NCI-H2081 (cell line): Measurements from ENCODE around the gene NUP210L.
"Not testable (repeated sequence)": the region's sequence is repeated elsewhere in the genome, so short reads cannot be mapped to it uniquely, and the experiment has no call there.

Source experiments
- DNase-seq, 2 experiments: peaks; one replicate each; lab custom pipeline; 2025; lab: John Stamatoyannopoulos, UW

NUP210L gene

GRCh38 chr1:154097873-154098272 is 57.0 kb downstream of the NUP210L start:
- no peak for DNase-seq

GRCh38 chr1:154095456-154096060 is 59.3 kb downstream of the NUP210L start:
- DNase-seq = no peak

DNA sequence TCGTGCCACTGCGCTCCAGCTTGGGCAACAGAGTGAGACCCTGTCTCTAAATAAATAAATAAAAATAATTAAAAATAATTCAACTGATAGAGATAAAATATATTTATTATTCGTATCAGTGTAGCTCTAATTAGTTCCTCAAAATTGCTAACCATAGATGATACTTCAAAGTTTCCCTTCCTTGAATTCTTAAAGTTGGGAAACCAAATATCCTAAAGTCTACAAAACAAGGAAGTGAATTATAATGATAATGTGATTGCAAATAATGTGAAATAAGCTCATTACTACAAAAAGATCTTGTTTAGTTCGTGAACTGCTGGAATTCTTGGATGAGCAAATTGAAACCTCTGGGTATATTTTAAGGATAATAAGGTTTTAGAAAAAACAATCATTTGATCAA is 60.5 kb downstream of the NUP210L start:
- DNase-seq = no peak

DNA sequence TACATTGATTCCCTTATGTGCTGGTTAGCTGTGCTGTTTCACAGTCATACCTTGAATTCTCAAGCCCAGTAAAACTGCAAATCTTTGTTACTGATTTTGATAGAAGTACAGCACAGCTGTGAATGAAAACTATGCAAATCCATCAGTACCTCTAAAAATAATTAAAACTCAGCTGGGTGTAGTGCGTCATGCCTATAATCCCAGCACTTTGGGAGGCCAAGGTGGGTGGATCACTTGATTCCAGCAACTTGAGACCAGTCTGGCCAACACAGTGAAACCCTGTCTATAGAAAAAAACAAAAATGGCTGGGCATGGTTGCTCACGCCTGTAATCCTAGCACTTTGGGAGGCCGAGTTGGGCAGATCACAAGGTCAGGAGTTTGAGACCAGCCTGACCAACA is 61.2 kb downstream of the NUP210L start:
- DNase-seq = no peak

DNA sequence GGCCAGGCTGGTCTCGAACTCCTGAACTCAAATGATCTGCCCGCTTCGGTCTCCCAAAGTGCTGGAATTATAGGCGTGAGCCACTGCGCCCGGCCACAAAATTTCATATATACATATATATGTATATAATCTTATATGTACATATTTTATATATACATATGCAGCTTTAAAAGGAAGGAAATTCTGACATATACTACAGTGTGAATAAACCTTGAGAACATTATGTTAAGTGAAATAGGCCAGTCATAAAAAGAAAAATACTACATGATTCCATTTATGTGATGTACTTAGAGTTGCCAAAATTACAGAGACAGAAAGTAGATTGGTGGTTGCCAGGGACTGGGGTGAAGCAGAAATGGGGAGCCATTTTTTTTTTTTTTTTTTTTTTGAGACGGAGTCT is 63.2 kb downstream of the NUP210L start:
- no peak for DNase-seq

- DNase-seq = no peak
Measured at GRCh38 chr1:154087574-154087973, 67.3 kb downstream of the NUP210L start.

DNA sequence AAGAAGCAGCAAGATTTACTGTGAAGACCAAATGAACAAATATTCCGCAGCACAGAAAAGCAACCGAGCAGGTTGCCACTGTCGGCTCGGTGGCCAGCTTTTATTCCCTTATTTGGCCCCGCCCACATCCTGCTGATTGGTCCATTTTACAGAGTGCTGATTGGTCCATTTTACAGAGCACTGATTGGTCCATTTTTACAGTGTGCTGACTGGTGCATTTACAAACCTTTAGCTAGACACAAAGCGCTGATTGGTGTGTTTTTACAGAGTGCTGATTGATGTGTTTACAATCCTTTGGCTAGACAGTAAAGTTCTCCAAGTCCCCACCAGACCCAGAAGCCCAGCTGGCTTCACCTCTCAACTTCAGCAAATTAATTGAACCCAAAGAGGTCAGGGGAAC is 71.8 kb downstream of the NUP210L start:
- DNase-seq = not testable (repeated sequence)

- DNase-seq = no peak
Measured at GRCh38 chr1:154081386-154082126, 73.3 kb downstream of the NUP210L start.

- no peak for DNase-seq
Measured at GRCh38 chr1:154076413-154076812, 78.5 kb downstream of the NUP210L start.

GRCh38 chr1:154075746-154076145 is 79.1 kb downstream of the NUP210L start:
- no peak for DNase-seq

DNA sequence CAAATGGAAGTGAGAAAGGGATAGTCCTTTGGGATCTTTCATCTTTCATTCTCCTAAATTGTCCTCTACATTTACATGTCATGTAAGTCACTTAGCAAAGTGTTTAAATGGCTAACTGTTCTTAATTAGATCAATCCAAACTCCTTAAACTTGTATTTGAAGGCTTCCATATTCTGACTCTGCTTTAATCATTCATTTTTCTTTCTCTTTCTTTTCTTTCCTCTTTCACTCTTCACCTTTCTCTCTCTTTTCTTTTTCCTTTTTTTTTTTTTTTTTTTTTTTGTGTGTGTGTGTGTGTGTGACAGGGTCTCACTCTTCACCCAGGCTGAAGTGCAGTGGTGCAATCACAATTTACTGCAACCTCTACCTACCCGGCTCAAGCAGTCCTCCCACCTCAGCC is 92.6 kb downstream of the NUP210L start:
- DNase-seq = no peak

DNA sequence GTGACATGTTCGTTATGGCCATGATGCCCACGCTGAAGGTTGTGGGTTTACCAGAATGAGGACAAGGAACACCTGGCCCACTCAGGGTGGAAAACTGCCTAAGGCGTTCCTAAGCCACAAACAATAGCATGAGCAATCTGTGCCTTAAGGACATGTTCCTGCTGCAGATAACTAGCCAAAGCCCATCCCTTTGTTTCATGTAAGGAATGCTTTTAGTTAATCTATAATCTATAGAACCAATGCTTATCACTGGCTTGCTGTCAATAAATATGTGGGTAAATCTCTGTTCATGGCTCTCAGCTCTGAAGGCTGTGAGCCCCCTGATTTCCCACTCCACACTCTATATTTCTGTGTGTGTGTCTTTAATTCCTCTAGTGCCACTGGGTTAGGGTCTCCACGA is 107.4 kb downstream of the NUP210L start:
- not testable (repeated sequence) for DNase-seq

DNA sequence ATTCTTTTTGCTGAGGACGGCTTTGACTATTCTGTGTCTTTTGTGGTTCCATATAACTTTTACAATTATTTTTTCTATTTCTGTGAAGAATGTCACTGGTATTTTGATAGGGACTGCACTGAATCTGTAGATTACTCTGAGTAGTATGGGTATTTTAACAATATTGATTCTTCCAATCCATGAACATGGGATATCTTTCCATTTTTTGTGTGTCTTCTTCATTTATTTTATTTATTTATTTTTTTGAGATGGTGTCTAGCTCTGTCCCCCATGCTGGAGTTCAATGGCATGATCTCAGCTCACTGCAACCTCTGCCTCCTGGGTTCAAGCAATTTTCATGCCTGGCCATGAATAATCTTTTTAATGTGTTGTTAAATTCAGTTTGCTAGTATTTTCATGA is 121.2 kb downstream of the NUP210L start:
- not testable (repeated sequence) for DNase-seq

DNA sequence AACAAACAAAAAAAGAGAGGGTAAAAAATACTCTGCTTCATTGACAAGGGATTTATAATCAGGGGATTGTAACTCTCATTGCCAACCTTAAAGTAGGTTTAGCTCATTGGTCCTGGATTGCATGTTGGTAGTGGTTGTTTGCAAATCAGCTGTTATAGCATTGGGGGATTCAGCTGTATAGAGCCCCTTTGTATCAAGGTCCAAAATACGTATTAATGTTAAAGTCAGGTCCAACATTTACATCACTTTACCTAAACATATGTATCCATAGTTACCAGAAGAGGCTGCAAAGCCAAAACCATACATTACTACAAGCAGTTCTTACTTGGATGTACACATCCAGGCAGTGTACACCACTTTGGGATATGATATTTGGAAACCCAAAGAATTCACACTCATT is 134.9 kb downstream of the NUP210L start:
- no peak for DNase-seq

- no peak for DNase-seq
Measured at GRCh38 chr1:154019269-154019668, 135.6 kb downstream of the NUP210L start.

DNA sequence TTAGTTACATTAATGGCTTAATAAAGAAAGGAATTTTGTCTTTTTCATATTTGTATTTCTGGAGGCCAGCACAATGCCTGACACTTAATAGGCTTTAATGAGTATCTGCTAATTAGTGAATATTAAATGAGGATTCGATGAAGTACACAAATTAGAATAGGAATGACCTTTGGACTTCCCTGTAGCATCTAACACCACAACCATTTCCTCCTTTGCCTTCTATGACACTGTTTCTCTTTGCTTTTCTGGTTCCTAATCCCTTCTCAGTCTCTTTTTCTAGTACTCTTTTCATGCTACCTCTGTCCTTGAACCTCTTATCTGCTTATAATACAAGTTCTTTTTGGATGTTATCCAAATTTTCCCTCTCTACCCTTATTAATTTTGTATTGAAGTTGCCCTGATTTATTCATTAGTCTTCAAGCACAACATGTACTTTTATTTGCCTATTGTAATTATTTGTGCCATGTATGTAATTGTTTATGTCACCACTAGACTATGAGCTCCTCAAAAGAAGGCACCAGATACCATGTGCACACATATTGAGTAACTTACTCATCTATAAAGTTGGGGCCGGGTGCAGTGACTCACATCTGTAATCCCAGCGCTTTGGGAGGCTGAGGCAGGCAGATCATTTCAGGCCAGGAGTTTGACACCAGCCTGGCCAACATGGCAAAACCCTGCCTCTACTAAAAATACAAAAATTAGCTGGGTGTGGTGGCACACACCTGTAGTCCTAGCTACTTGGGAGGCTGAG is 140.5 kb downstream of the NUP210L start:
- DNase-seq = no peak

DNA sequence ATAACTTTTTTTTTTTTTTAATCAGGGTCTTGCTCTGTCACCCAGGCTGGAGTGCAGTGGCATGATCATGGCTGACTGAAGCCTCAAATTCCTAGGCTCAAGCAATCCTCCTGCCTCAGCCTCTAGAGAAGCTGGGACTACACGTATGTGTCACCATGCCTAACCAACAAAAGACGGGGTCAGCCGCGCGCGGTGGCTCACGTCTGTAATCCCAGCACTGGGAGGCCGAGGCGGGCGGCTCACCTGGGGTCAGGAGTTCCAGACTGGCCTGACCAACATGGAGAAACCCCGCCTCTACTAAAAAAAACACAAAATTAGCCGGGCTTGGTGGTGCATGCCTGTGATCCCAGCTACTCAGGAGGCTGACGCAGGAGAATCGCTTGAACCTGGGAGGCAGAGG is 142.3 kb downstream of the NUP210L start:
- not testable (repeated sequence) for DNase-seq

DNA sequence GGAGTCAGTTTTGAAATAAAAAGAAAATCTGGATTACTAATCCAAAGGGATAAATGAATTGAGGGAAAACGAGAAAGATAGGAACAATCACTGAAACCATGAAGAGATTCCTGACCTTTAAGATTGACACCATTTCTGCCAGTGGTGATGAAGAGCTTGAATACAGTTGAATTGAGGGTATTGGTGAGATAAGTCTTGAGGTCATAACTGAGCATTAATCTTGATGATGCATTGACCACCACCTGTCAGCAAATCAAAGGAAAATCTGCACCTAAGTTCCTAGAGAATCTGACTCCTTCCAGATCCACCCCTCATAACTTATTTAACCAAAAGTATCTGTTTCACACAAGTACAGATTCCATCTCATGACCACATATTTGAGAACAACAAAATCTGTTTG is 142.7 kb downstream of the NUP210L start:
- no peak for DNase-seq

- DNase-seq = no peak
Measured at GRCh38 chr1:154006136-154006535, 148.7 kb downstream of the NUP210L start.

DNA sequence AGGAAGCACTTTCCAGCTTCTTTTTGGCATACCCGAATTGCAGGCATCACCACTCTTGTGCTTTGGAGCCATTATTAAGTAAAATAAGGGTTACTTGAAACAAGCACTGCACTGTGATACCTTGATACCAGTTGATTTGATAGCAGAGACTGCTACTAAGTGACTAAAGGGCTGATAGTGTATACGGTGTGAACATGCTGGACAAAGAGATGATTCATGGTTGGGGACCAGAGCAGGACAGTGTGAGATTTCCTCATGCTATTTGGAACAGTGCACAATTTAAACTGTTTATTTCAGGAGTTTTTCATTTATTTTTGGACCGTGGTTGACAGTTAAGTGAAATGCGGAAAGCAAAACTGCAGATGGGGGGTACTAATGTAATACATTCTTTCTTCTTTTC is 154.5 kb downstream of the NUP210L start:
- no peak for DNase-seq

- not testable (repeated sequence) for DNase-seq
Measured at GRCh38 chr1:153996882-153997281, 158.0 kb downstream of the NUP210L start.

DNA sequence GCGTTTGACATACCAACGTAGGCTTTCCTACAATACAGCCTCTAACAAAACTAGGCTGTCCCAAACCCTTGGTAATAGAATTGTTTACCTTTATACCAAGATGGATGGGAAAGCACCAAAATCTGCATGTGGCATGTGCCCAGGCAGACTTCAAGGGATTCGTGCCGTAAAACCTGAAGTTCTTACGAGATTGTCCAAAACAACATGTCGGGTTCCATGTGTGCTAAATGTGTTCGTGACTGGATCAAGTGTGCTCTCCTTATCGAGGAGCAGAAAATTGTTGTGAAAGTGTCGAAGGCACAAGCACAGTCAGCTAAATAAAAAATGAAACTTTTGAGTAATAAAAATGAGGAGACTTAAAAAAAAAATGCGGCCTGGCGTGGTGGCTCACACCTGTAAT is 159.2 kb downstream of the NUP210L start:
- DNase-seq = no peak

DNA sequence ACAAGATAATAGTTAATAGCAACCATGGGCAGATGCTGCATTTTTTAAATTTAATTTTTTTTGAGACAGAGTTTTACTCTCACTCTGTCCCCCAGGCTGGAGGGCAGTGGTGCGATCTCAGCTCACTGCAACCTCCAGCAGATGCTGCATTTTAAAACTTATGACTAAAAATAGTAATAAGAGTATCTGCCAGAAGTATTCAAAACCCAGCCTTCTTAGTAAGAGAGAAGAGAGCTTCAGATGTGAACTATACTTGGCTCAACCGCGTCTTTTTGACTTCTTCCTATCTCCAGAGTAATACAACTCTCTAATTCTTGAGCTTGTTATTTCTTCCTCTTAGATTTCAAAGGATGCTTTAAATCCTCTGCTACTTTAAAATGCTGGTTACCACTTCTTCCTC is 159.7 kb downstream of the NUP210L start:
- DNase-seq = no peak
